Measurements from ENCODE around the gene INSYN1.
A peak's percentile ranks its signal among the peaks of the same experiment; 100 is the strongest.

Gene INSYN1

GRCh38 chr15:73750951-73751350 lies 2.2 kb downstream of the INSYN1 start:
- Histone ChIP-seq H3K27ac (ENCODE audit: low read depth, low read length) (no peak overlapping the region), H3K4me1 (ENCODE audit: control insufficient read depth in 5 of 5, insufficient read depth in 5 of 5, low read length in 5 of 5) (peaks cover 3 to 33% (median 25%) of the 10 kb centered on the region in 5 donors), H3K4me3 (ENCODE audit: low read depth in 1 of 5, low read length in 5 of 5) (no peak overlapping the region), H3K9ac (ENCODE audit: low read length in 5 of 5) (no peak overlapping the region), H3K9me3 (ENCODE audit: control insufficient read depth in 5 of 5, low read length in 5 of 5) (no peaks in the 10 kb centered on the region), H3K36me3 (ENCODE audit: control insufficient read depth in 5 of 5, insufficient read depth in 5 of 5, low read length in 5 of 5) (no peaks in the 10 kb centered on the region), H3K27me3 (ENCODE audit: control insufficient read depth in 5 of 5, insufficient read depth in 4 of 5, low read length in 5 of 5) (peaks cover 0 to 13% (median 4%) of the 10 kb centered on the region in 5 donors)

DNA sequence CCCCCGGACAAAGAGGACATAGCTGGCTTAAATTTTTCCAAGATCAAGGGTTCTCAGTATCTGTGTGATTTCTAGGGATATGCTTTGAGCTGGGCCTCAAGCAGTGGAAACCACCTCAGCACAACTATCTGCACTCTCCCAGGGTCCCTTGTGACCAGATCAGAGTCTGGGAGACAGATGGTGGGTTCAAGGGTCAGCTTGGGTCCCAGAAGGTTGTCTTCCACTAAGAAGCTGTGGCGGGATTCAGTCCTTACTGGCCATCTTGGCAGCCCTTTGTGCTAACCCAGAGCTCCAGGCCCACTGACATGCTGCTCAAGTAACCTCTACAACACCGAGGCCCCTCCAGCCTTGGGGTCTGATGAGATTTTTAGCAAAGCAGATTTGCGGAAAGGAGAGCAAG lies 2.7 kb downstream of the INSYN1 start:
- Histone ChIP-seq H3K9ac (ENCODE audit: low read length in 5 of 5) (no peak overlapping the region), H3K27me3 (ENCODE audit: control insufficient read depth in 5 of 5, insufficient read depth in 4 of 5, low read length in 5 of 5) (peaks cover 0 to 9% (median 4%) of the 10 kb centered on the region in 5 donors), H3K9me3 (ENCODE audit: control insufficient read depth in 5 of 5, low read length in 5 of 5) (no peaks in the 10 kb centered on the region), H3K27ac (ENCODE audit: low read depth, low read length) (no peak overlapping the region), H3K4me3 (ENCODE audit: low read depth in 1 of 5, low read length in 5 of 5) (no peak overlapping the region), H3K4me1 (ENCODE audit: control insufficient read depth in 5 of 5, insufficient read depth in 5 of 5, low read length in 5 of 5) (peaks cover 3 to 33% (median 25%) of the 10 kb centered on the region in 5 donors), H3K36me3 (ENCODE audit: control insufficient read depth in 5 of 5, insufficient read depth in 5 of 5, low read length in 5 of 5) (no peaks in the 10 kb centered on the region)

DNA sequence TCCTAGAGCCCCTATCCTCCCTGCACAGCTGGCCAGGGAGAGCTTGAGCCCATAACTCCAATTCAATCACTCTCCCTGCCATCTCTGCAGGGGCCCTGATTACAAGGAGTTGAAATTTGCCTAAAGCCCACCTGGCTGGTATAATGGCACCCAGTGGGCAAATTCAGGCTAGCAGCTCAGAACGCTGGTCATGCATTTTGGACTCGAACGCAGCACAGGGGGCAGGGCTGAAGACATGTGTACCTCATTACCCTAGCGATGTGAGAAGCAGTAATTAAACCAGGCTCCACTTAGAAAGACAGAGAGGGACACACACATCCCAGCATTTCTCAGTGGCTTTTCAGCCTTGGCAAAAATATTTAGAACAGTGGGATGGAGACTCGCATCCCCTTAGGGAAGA lies 3.2 kb downstream of the INSYN1 start:
- H3K9me3 ChIP-seq (ENCODE audit: control insufficient read depth in 5 of 5, low read length in 5 of 5) = no peaks in the 10 kb centered on the region
- H3K27me3 ChIP-seq (ENCODE audit: control insufficient read depth in 5 of 5, insufficient read depth in 4 of 5, low read length in 5 of 5) = peaks cover 0 to 9% (median 4%) of the 10 kb centered on the region in 5 donors
- no peak overlapping the region for H3K9ac ChIP-seq (ENCODE audit: low read length in 5 of 5)
- no peaks in the 10 kb centered on the region for H3K36me3 ChIP-seq (ENCODE audit: control insufficient read depth in 5 of 5, insufficient read depth in 5 of 5, low read length in 5 of 5)
- peaks cover 3 to 33% (median 25%) of the 10 kb centered on the region in 5 donors for H3K4me1 ChIP-seq (ENCODE audit: control insufficient read depth in 5 of 5, insufficient read depth in 5 of 5, low read length in 5 of 5)
- H3K27ac ChIP-seq (ENCODE audit: low read depth, low read length) = no peak overlapping the region
- no peak overlapping the region for H3K4me3 ChIP-seq (ENCODE audit: low read depth in 1 of 5, low read length in 5 of 5)

DNA sequence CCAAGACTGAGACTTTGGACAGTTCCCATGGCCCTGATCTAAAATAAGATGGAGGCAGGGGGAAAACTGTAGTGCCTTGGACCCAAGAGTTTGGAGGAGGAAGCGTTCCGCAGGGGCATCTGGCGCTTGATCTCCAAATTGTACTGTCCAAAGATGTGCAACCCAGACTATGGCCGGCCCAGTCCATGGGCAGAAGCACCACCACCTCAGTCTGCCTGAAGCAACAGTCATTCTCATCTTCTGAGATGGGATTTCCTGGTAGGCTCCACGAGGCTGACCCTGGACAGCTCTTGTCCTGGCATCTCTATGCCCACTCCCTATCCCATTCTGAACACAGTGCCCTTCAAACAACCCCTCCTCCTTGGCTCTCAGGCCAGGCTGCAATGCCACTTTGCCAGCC lies 3.6 kb downstream of the INSYN1 start:
- no peaks in the 10 kb centered on the region for H3K9me3 ChIP-seq (ENCODE audit: control insufficient read depth in 5 of 5, low read length in 5 of 5)
- H3K27me3 ChIP-seq (ENCODE audit: control insufficient read depth in 5 of 5, insufficient read depth in 4 of 5, low read length in 5 of 5) = peaks cover 0 to 9% (median 4%) of the 10 kb centered on the region in 5 donors
- H3K9ac ChIP-seq (ENCODE audit: low read length in 5 of 5) = no peak overlapping the region
- no peak overlapping the region for H3K27ac ChIP-seq (ENCODE audit: low read depth, low read length)
- no peaks in the 10 kb centered on the region for H3K36me3 ChIP-seq (ENCODE audit: control insufficient read depth in 5 of 5, insufficient read depth in 5 of 5, low read length in 5 of 5)
- no peak overlapping the region for H3K4me3 ChIP-seq (ENCODE audit: low read depth in 1 of 5, low read length in 5 of 5)
- peaks cover 3 to 33% (median 25%) of the 10 kb centered on the region in 5 donors for H3K4me1 ChIP-seq (ENCODE audit: control insufficient read depth in 5 of 5, insufficient read depth in 5 of 5, low read length in 5 of 5)

DNA sequence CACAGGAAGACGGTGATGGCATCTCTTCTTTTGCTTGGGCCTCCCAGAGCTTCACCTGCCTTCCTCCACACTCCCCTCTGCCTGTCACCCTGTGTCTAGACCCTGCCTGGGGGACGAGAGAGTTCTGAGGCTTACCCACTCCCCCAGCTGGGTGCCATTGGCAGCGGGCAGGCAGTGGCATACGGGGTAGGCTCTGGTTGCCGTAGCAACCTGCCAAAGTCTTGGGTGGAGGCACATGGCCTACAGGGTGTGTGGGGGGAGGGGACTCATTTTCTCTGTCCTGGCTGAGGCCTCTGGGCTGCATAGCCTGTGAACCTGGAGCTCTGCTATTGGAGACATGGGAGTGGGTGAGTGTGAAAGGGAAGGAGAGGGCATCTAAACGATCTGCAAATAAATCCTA lies 4.4 kb downstream of the INSYN1 start:
- Histone ChIP-seq H3K4me1 (ENCODE audit: control insufficient read depth in 5 of 5, insufficient read depth in 5 of 5, low read length in 5 of 5) (peaks cover 3 to 33% (median 25%) of the 10 kb centered on the region in 5 donors), H3K27me3 (ENCODE audit: control insufficient read depth in 5 of 5, insufficient read depth in 4 of 5, low read length in 5 of 5) (peaks cover 0 to 9% (median 4%) of the 10 kb centered on the region in 5 donors), H3K36me3 (ENCODE audit: control insufficient read depth in 5 of 5, insufficient read depth in 5 of 5, low read length in 5 of 5) (no peaks in the 10 kb centered on the region), H3K4me3 (ENCODE audit: low read depth in 1 of 5, low read length in 5 of 5) (no peak overlapping the region), H3K27ac (ENCODE audit: low read depth, low read length) (no peak overlapping the region), H3K9ac (ENCODE audit: low read length in 5 of 5) (no peak overlapping the region), H3K9me3 (ENCODE audit: control insufficient read depth in 5 of 5, low read length in 5 of 5) (no peaks in the 10 kb centered on the region)

DNA sequence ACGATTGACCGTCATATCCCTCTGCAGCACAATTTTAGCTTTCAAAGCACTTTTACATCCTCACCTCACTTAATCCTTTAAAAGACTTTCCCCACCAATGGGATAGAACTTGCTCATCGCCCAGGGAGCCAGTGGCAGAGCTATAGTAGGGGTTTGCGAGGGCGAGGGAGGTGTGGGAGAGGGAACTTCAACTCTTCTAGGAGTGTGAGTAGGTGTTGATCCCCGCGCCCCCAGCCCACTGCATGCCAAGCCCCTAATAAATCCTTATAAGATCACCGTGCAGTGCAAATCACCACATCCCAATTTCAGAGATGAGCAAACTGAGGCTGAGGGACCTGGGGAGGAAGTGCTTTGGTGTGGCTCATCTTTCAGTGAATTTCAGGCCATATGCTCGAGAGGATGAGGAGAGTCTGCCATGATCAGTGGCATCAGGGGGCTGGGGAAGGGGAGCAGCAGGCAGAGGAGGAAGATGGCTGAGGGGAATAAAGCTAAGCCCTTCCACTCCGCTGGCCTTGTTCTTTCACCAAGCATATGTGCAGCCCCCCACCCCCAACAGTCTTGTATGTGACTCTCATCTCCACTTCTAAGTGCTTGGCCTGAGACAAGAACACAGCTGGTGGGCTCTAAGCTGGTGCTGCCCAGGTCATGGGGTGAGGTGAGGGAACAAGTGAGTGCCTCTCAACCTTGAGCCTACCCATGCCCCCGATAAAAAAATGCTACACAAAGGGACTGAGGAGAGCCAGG lies 5.1 kb downstream of the INSYN1 start:
- Histone ChIP-seq H3K9ac (ENCODE audit: low read length in 5 of 5) (no peak overlapping the region), H3K27me3 (ENCODE audit: control insufficient read depth in 5 of 5, insufficient read depth in 4 of 5, low read length in 5 of 5) (peaks cover 0 to 9% (median 4%) of the 10 kb centered on the region in 5 donors), H3K27ac (ENCODE audit: low read depth, low read length) (no peak overlapping the region), H3K4me3 (ENCODE audit: low read depth in 1 of 5, low read length in 5 of 5) (no peak overlapping the region), H3K4me1 (ENCODE audit: control insufficient read depth in 5 of 5, insufficient read depth in 5 of 5, low read length in 5 of 5) (peaks cover 3 to 30% (median 25%) of the 10 kb centered on the region in 5 donors), H3K36me3 (ENCODE audit: control insufficient read depth in 5 of 5, insufficient read depth in 5 of 5, low read length in 5 of 5) (no peaks in the 10 kb centered on the region), H3K9me3 (ENCODE audit: control insufficient read depth in 5 of 5, low read length in 5 of 5) (no peaks in the 10 kb centered on the region)

DNA sequence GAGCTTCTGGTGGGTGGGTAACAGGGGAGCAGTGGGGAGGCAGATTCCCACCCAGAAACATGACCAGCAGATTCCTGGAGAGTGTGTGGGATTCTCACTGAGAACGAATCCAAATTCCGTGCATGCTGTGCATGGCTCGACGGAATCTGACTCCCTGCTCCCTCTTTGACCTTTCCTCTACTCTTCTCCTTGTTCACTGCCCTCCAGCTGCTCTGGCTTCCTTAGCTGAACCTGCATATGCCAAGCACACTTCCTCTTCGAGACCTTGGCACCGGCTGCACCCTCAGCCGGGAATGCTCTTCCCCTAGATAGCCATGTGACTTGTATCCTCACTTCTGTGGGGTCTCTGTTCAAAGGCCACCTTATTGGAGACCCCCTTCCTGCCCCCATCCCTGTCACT lies 6.3 kb downstream of the INSYN1 start:
- Histone ChIP-seq H3K27ac (ENCODE audit: low read depth, low read length) (no peak overlapping the region), H3K4me3 (ENCODE audit: low read depth in 1 of 5, low read length in 5 of 5) (no peak overlapping the region), H3K27me3 (ENCODE audit: control insufficient read depth in 5 of 5, insufficient read depth in 4 of 5, low read length in 5 of 5) (peaks cover 0 to 5% (median 4%) of the 10 kb centered on the region in 5 donors), H3K4me1 (ENCODE audit: control insufficient read depth in 5 of 5, insufficient read depth in 5 of 5, low read length in 5 of 5) (peaks cover 3 to 30% (median 28%) of the 10 kb centered on the region in 5 donors), H3K9ac (ENCODE audit: low read length in 5 of 5) (peak overlapping the region in 1 of 5 donors; percentile 38), H3K9me3 (ENCODE audit: control insufficient read depth in 5 of 5, low read length in 5 of 5) (no peaks in the 10 kb centered on the region), H3K36me3 (ENCODE audit: control insufficient read depth in 5 of 5, insufficient read depth in 5 of 5, low read length in 5 of 5) (no peaks in the 10 kb centered on the region)

GRCh38 chr15:73746261-73746660 lies 6.9 kb downstream of the INSYN1 start:
- H3K4me1 ChIP-seq (ENCODE audit: control insufficient read depth in 5 of 5, insufficient read depth in 5 of 5, low read length in 5 of 5) = peaks cover 3 to 28% (median 23%) of the 10 kb centered on the region in 5 donors
- H3K4me3 ChIP-seq (ENCODE audit: low read depth in 1 of 5, low read length in 5 of 5) = no peak overlapping the region
- no peak overlapping the region for H3K9ac ChIP-seq (ENCODE audit: low read length in 5 of 5)
- H3K27ac ChIP-seq (ENCODE audit: low read depth, low read length) = no peak overlapping the region
- H3K27me3 ChIP-seq (ENCODE audit: control insufficient read depth in 5 of 5, insufficient read depth in 4 of 5, low read length in 5 of 5) = peaks cover 0 to 1% (median under 1%) of the 10 kb centered on the region in 5 donors
- H3K9me3 ChIP-seq (ENCODE audit: control insufficient read depth in 5 of 5, low read length in 5 of 5) = no peaks in the 10 kb centered on the region
- no peaks in the 10 kb centered on the region for H3K36me3 ChIP-seq (ENCODE audit: control insufficient read depth in 5 of 5, insufficient read depth in 5 of 5, low read length in 5 of 5)

DNA sequence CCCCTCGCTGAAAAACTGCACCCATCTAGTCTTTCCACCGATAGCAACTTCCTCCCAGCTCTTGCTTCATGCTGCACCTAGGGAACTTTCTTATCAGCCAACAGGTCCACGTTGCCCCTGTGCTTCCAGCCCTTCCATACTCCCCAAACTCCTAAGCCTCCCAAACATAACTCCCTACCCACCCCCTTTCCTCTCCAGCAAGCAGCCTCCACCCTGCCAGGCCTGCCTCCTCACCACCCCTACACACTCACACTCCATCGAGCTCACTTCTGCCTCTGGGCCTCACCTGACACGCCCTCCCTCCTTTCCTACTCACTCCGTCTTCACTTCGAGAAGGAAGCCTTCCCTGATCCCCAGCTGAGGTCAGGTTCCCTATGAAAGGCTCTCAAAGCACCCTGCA lies 8.1 kb downstream of the INSYN1 start:
- H3K4me3 ChIP-seq (ENCODE audit: low read depth in 1 of 5, low read length in 5 of 5) = no peak overlapping the region
- no peaks in the 10 kb centered on the region for H3K9me3 ChIP-seq (ENCODE audit: control insufficient read depth in 5 of 5, low read length in 5 of 5)
- peaks cover 3 to 27% (median 21%) of the 10 kb centered on the region in 5 donors for H3K4me1 ChIP-seq (ENCODE audit: control insufficient read depth in 5 of 5, insufficient read depth in 5 of 5, low read length in 5 of 5)
- H3K27ac ChIP-seq (ENCODE audit: low read depth, low read length) = no peak overlapping the region
- no peak overlapping the region for H3K9ac ChIP-seq (ENCODE audit: low read length in 5 of 5)
- peaks cover 0 to 5% (median 0%) of the 10 kb centered on the region in 5 donors for H3K27me3 ChIP-seq (ENCODE audit: control insufficient read depth in 5 of 5, insufficient read depth in 4 of 5, low read length in 5 of 5)
- H3K36me3 ChIP-seq (ENCODE audit: control insufficient read depth in 5 of 5, insufficient read depth in 5 of 5, low read length in 5 of 5) = no peaks in the 10 kb centered on the region

DNA sequence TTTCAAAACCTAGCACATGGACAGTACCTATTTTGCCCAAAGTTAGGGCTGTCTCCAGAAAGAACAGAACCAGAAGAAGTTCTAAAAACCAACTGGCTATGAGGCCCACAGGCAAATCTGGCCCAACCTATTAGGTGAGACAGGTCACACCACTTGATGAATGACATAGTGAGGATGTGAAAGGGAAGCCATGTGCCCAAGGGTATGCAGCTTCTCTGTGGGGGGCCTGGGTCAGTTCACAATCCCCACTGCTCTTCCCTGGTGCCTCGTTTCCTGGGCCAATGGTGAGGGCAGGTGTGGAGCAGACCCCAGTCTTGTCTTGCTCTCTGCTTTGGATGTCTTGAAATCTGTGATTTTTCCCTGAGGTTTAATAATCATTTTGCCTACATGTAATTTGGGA lies 8.9 kb downstream of the INSYN1 start:
- no peak overlapping the region for H3K4me3 ChIP-seq (ENCODE audit: low read depth in 1 of 5, low read length in 5 of 5)
- no peaks in the 10 kb centered on the region for H3K36me3 ChIP-seq (ENCODE audit: control insufficient read depth in 5 of 5, insufficient read depth in 5 of 5, low read length in 5 of 5)
- H3K27me3 ChIP-seq (ENCODE audit: control insufficient read depth in 5 of 5, insufficient read depth in 4 of 5, low read length in 5 of 5) = peaks cover 0 to 5% (median 0%) of the 10 kb centered on the region in 5 donors
- peaks cover 3 to 27% (median 21%) of the 10 kb centered on the region in 5 donors for H3K4me1 ChIP-seq (ENCODE audit: control insufficient read depth in 5 of 5, insufficient read depth in 5 of 5, low read length in 5 of 5)
- no peak overlapping the region for H3K27ac ChIP-seq (ENCODE audit: low read depth, low read length)
- H3K9me3 ChIP-seq (ENCODE audit: control insufficient read depth in 5 of 5, low read length in 5 of 5) = no peaks in the 10 kb centered on the region
- H3K9ac ChIP-seq (ENCODE audit: low read length in 5 of 5) = no peak overlapping the region
